Mucosa of descending colon (tissue), 3 donors: ENCODE results near the gene PLA1A. TPM values are rescaled to one million over a fixed set of nuclear protein-coding genes. Genes with fewer than 3 reads are reported as not detected.
"Not testable (repeated sequence)": the region's sequence is repeated elsewhere in the genome, so short reads cannot be mapped to it uniquely, and the experiment has no call there.

Source experiments
- ATAC-seq: fragments of 200-7000 bp; cut with Tn5 transposase; one replicate; pipeline ENCODE4 v1.9.1; 2020; ENCODE audit warnings: mild to moderate bottlenecking, moderate library complexity
- DNase-seq, 3 donors: peaks; one replicate each; pipeline ENCODE4 v3.0.0-alpha.2; 2020
- H3K36me3 ChIP-seq: fragments of 200-600 bp; one replicate; pipeline ENCODE4 v1.8.0; 2021; ENCODE audit warnings: low read depth, mild to moderate bottlenecking
- H3K4me1 ChIP-seq: fragments of 200-600 bp; one replicate; pipeline ENCODE4 v1.8.0; 2021; ENCODE audit warnings: low read depth, mild to moderate bottlenecking
- H3K4me3 ChIP-seq: fragments of 200-600 bp; one replicate; pipeline ENCODE4 v1.8.0; 2021; ENCODE audit warnings: mild to moderate bottlenecking
- H3K9me3 ChIP-seq: fragments of 200-600 bp; one replicate; pipeline ENCODE4 v1.8.0; 2021; ENCODE audit warnings: mild to moderate bottlenecking
- CTCF ChIP-seq: fragments of 200-600 bp; IDR thresholded peaks from one replicate; pipeline ENCODE4 v1.8.0; 2022; ENCODE audit warnings: antibody characterized with exemption, mild to moderate bottlenecking
- intact Hi-C, 2 donors: fragments of 100-400 bp; cut with DNase I in 1 of 2; cut with micrococcal nuclease in 1 of 2; formaldehyde crosslinking; loops; one replicate each; pipeline versions ENCODE4 v1.11.0 to v1.11.1; 2022; cut with DNase I, micrococcal nuclease
- long read RNA-seq, 2 donors: library from polyadenylated mRNA; unstranded; transcript quantifications; one replicate each; pipeline ENCODE4 v2.0.0, GENCODE V29; 2019 to 2021
- total RNA-seq, 3 donors: library from RNA; stranded (reverse); fragmentation: NEBNext Ultra II Directional in 2 of 3; extraction: Animal tissue kit (Norgen Biotek cat#: 25700) in 2 of 3; gene quantifications; one replicate each; pipeline versions ENCODE4 v1.2.1 to v1.2.4, GENCODE V29; 2021 to 2023
- donor health status: DM: no; HTN: no; CAD: no; lungs with moderate emphysema.
- donor health status: DM: no; HTN: no; CAD: no.
- donor health status: DM: no; HTN: yes; CAD: no.

PLA1A gene
- 1 to 10 TPM in 2 of 3 donors, under 1 TPM in 1; 0.58 to 2.1 (median 1.5) TPM for total RNA-seq
- long read RNA-seq, donor 1, partial matches to known transcripts, result 0 of 2 reads
- long read RNA-seq, donor 1, other reads (novel, unspliced or antisense), result 0 of 2 reads
- long read RNA-seq, donor 2, partial matches to known transcripts, result 0 of 1 reads
- long read RNA-seq, donor 2, other reads (novel, unspliced or antisense), result 0 of 1 reads

GRCh38 chr3:119597548-119598288 lies at the start of gene PLA1A:
Gene PLA1A (plus strand): TSS chr3:119597885. CDS start chr3:119597914, 29 bp downstream.
- Histone ChIP-seq H3K4me1 (peaks cover 5% of the 10 kb centered on the region), H3K4me3 (no peak within 1 kb of the TSS), H3K36me3 (no peaks in the 10 kb centered on the region), H3K9me3 (no peaks in the 10 kb centered on the region)
- DNase-seq, result peak in 1 of 3 donors; percentile 19
- peak; percentile 62 for ATAC-seq
- no peak for TF ChIP-seq CTCF
- intact Hi-C loops, result no loop called here

- Histone ChIP-seq H3K4me3 (no peak overlapping the region), H3K9me3 (no peaks in the 10 kb centered on the region), H3K4me1 (no peaks in the 10 kb centered on the region), H3K36me3 (no peaks in the 10 kb centered on the region)
- intact Hi-C loops, result no loop called here
- ATAC-seq (no peak), DNase-seq (no peak)
- TF ChIP-seq CTCF, result no peak
Observed at GRCh38 chr3:119548341-119548740, 49.3 kb upstream of the PLA1A start.

GRCh38 chr3:119550192-119550910 lies 47.3 kb upstream of the PLA1A start:
- Histone ChIP-seq H3K4me3 (no peak overlapping the region), H3K36me3 (no peaks in the 10 kb centered on the region), H3K9me3 (no peaks in the 10 kb centered on the region), H3K4me1 (no peaks in the 10 kb centered on the region)
- DNase-seq, result no peak
- TF ChIP-seq CTCF, result no peak
- intact Hi-C loops, result no loop called here
- ATAC-seq, result no peak

GRCh38 chr3:119551598-119551997 lies 46.1 kb upstream of the PLA1A start:
- no peak for ATAC-seq
- intact Hi-C loops, result no loop called here
- H3K9me3 ChIP-seq, result no peaks in the 10 kb centered on the region
- TF ChIP-seq CTCF, result no peak
- H3K4me3 ChIP-seq, result no peak overlapping the region
- no peaks in the 10 kb centered on the region for H3K36me3 ChIP-seq
- H3K4me1 ChIP-seq, result no peaks in the 10 kb centered on the region
- no peak for DNase-seq

- H3K9me3 ChIP-seq, H3K4me1 ChIP-seq, H3K36me3 ChIP-seq, ATAC-seq, H3K4me3 ChIP-seq, DNase-seq, intact Hi-C loops: not testable (repeated sequence)
Observed at GRCh38 chr3:119552928-119553327, 44.8 kb upstream of the PLA1A start.

GRCh38 chr3:119553823-119554415 lies 43.8 kb upstream of the PLA1A start:
- DNase-seq (no peak), ATAC-seq (no peak)
- no peaks in the 10 kb centered on the region for H3K36me3 ChIP-seq
- intact Hi-C loops, result no loop called here
- no peak overlapping the region for H3K4me3 ChIP-seq
- H3K9me3 ChIP-seq, result no peaks in the 10 kb centered on the region
- TF ChIP-seq CTCF, result no peak
- no peaks in the 10 kb centered on the region for H3K4me1 ChIP-seq
